GM18861 (cell line): ENCODE measurements around the gene SLBP.
"Not testable (repeated sequence)": the region's sequence is repeated elsewhere in the genome, so short reads cannot be mapped to it uniquely, and the experiment has no call there.

ENCODE experiments used
- ATAC-seq: cut with Tn5 transposase; IDR thresholded peaks from one replicate; pipeline ENCODE4 v1.9.1; 2021; ENCODE audit not compliant: unreplicated experiment

Gene SLBP

GRCh38 chr4:1713003-1713851 lies 1.1 kb upstream of the SLBP start:
- no peak for ATAC-seq

DNA sequence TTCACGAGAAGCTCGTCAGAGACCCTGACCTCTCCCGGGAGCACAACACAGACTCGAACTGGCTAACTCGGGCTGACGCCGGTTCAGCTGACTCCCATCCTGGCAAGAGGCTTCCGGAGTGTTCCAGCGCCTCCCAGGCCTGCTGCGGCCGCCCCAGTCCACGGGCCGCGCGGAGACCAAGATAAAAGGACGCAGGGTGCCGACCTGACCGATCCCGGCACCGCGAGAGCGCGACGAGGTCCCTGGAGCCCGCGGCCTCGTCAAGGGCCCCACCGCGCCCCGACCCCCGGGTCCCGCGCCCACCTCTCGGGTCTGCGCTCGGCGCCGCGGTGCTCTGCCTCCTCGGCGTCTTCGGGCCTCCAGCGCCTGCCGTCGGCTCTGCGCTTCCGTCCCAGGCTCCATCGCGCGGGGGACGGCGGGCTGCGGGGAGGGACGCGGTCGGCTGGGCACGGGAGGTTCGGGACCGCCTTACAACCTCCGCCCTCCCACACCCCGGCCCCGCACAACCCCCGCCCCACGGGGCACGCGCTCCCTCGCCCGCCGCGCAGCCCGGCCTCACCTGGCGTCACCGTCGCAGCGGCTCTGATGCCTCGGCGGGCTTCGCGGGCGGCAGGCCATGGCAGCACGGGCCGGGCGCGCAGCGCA lies 426 bp downstream of the SLBP start:
- ATAC-seq, result peak; percentile 1

DNA sequence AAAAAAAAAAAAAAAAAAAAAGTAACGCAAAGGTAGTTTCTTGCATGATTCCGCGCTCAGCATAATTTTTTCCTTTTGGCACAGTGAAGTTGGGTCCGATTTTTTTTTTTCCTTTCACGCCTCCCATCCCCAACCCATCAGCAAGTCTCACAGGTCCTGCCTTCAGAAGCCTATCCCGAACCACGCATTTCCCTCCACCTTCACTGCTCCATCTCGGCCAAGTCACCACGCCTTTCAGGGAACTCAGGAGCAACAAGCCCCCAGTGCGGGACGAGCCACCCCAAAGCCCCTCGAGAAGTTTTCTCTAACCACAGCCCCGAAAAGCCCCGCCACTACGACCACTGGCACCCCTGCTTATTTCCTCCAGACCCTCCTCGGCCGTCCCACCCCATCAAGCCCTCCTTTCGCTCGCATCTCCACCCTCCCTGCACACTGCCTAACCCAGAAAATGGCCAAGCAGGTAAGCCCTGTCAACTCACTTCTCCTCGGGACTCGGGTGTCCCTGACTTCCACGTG lies 1.0 kb downstream of the SLBP start:
- ATAC-seq, result no peak

DNA sequence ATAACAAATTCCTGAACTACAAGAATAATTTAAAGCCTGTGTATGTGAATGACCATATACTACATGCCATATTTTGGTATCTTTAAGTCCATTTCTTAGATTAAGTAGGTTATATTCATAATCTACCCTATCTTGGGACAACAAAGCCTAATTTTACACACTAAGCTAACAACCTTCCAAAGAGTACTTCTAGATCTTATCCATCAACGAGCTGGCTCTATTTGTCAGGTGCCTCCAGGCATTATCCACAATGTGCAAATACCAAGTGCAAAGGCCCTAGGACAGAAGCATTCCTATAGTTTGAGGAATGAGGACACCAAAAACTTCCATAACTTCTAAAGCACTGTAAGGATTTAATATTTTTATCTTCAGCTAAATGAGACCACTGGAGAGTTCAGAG lies 3.5 kb downstream of the SLBP start:
- ATAC-seq, result no peak

GRCh38 chr4:1706358-1706757 lies 5.8 kb downstream of the SLBP start:
- ATAC-seq, result no peak

GRCh38 chr4:1705732-1706131 lies 6.4 kb downstream of the SLBP start:
- ATAC-seq, result no peak

- ATAC-seq, result no peak
Observed at GRCh38 chr4:1703867-1704266, 8.3 kb downstream of the SLBP start.

GRCh38 chr4:1701671-1702070 lies 10.4 kb downstream of the SLBP start:
- ATAC-seq, result not testable (repeated sequence)

DNA sequence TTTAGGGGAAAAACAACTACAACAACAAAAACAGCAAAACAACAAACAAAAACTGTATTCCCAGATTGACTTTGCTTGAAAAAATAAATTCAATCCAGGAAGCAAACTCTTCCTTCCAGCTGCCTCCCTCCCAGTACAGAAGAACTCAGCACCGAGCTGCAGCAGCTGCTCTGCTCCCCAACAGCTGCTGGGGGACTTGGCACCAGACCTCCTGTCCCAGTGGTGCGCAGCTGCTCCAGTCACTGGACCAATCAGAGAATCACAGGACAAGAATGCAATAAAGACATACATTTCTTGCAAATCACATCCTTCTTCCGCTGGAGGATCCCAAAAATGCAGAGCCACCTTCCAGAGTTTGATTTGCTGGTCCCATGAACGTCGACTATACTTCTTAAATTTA lies 16.2 kb downstream of the SLBP start:
- no peak for ATAC-seq

- ATAC-seq, result peak; percentile 73
Observed at GRCh38 chr4:1693131-1693896, 18.8 kb downstream of the SLBP start.

- ATAC-seq, result no peak
Observed at GRCh38 chr4:1691737-1692373, 20.3 kb downstream of the SLBP start.

DNA sequence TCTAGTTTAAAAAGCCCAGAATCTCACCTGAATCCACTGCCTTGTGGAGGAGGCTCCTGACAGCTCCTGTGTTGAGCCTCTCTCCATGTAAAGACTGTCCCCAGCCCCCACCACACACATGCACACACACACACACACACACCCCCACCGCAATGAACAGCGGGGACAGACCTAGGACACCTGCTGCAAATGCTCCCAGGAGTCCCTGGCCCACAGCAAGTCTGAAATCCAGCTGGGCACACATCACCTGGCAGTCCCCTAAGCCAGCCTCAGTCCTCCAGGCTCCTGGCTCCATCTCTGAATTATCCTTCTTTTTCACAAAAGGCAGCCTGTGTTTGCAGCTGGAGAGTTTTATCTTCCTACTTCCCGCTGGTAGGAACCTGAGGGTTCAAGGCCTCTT lies 21.4 kb downstream of the SLBP start:
- ATAC-seq, result no peak

DNA sequence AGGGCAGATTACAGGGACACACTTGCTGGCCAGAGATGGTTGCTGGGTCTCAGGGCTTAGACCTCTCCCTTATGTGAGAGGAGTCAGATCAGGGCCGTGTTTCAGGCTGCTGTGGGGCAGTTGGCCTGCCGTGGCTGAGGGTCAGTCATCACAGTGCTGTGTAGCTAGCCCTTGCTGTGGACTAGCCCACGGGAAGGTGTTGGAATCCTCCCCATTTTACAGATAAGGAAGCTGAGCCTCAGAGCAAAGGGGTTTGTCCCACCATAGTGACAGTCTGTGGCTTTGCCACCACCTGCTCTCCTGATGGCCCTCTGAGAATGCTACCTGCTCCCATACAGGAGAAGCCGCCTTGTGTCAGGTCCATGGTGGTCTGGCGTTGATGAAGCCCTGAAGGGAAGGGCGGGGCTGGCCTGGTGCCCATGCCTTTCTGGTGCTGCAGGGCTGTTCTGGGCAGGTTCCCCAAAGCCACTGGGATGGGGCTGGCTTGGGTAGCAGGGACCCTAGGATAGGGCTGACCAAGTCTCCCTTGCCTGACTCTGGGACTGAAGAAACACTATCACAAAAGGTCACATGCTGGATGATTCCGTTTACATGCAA lies 25.6 kb downstream of the SLBP start:
- ATAC-seq, result no peak

DNA sequence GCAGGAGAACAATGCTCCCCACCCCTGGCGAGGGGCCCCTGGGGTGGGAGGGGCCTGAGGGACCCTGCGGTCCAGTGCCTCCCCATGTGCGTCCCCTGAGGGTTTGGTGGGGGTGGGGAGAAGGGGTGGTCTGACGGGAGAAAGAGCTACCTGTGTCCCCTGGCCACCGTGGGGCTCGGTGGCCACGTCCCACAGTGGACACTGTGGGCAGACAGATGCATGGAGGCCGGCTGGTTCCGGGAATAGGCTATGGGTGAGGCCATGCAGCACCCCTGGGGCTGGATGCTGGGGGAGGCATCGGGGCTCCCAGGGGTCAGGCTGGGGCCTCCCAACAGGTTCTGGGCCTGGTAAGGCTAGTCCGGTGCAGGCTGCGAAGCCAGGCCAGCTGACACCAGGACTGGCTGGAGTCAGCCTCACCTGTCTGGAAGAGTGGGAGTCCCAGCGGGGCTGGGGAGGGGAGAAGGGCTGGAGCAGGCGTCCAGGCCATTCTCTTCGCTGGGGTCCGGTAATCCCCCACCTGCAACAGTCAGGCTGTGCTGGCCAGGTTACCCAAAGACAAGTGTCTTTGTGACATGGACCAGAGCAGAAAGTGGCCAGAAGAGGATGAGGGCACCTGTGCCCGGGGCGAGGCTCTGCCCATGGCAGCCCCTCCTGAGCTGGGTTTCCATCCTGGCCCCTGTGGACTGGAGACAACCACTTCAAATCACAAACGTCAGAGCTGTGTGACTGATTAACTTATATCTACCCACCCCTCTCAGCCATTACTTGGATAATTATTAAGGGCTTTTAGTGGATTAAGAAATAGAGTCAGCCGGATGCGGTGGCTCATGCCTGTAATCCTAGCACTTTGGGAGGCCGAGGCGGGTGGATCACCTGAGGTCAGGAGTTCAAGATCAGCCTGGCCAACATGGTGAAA lies 26.6 kb downstream of the SLBP start:
- no peak for ATAC-seq

DNA sequence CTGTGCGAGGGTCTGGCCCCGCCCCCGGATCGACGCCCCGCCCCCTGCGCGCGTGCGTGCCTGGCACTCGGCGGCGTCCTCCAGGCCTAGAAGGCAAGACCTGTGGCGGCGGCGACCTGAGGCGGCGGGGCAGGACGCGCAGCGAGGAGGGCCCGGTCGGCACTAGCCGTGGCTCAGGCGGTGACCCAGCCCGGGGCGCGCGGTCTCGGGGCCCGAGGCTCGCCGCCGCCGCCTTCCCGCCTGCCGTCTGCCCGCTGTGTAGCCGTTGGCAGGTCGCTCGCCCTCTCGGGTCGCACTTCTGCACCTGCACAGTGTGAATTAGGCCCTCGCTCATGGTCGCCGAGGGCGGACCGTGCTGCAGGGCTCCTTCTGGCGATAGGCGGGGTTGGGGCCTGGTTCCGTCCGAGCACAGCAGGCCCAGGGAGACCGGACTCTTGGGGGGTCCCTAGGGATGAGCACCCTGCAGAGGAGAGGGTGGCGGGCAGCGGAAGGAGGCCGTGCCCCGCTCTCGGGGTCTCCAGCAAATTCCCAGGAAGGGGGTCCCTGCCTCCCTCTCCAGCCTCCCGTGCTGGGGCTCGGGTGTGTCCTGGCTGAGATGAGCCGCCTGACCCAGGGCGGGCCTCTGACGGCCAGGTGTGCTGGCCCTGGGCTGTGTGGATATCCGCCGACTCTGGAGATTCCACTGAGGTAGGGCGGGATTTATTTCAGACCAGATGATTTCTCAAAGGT lies 27.4 kb downstream of the SLBP start:
- ATAC-seq, result no peak

DNA sequence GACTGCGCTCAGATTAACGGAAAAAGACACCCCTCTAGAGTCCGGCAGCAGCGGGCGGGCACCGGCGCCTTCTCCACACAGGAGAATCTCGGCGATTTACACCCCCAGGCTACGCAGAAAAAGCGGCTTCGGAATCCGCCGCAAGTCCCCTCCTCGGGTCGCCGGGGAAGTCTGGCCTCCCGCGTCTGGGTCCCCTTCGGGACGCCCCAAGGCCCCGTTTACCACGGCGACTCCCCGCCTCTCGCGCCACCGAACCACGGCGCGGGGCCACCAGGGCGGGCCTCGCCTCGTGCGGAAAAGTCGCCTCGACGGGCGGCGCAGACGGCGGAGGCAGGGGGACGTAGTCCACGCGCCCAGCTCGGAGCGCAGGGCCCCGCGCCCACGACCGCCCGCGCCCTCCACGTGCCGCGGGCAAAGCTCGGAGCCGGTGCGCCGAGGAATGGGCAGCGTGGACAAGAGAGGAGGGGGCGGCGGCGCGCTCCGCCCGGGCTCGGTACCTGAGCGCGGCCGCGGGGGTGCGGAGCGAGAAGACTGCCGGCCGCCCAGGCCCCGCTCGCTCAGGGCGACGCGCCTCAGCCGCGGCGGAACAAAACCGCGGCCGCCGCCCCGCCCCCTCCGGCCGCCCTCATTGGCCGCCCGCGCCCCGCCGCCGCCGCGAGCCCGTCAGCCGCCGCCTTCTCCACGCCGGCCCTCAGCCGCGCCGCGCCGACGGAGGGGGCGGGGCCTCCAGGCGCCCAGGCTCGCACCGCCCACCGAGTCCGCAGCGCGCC lies 28.2 kb downstream of the SLBP start, which contains the start of gene FAM53A:
TSS of gene FAM53A (minus strand) at position 578 of the 770 bp plus-strand sequence. CDS start 15,572 bp downstream, outside the sequence.
- peak; percentile 67 for ATAC-seq

DNA sequence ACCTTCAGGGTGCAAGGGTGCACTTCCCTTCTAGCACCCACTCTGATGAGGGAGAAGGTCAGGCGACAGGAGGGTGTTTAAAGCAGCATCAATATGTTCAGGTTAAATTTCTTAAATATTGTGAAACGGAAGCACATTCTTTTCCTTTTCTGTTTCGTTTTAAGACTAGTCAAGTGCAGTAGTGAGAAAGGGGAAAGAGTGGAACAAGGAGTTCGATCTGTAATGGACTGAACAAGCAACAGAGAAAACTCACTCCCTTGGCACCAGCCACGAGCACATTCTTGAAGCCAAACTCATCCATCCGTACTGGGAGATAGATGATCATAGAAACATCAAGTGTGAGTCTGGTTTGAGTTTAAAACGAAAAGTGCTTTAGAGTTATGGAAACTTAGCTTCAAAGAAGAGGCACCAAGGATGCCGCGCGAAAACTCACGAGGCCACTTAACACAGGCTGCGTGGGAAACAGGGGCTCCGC lies 28.8 kb downstream of the SLBP start:
- ATAC-seq, result no peak

GRCh38 chr4:1682860-1683259 lies 29.3 kb downstream of the SLBP start:
- no peak for ATAC-seq
